Ascending aorta (tissue), 2 donors: ENCODE results near the gene DUSP1. TPM values are rescaled to one million over a fixed set of nuclear protein-coding genes. Genes with fewer than 3 reads are reported as not detected.

Source experiments
- DNase-seq, 2 donors: peaks; one replicate each; pipeline ENCODE4 v3.0.0-alpha.2; 2019; ENCODE audit warnings: low spot score in 2 of 2
- H3K27ac ChIP-seq, 2 donors: fragments of 200-600 bp; sonication (generic); one replicate each; pipeline ENCODE4 v1.5.1; 2016 to 2017; ENCODE audit warnings: mild to moderate bottlenecking in 1 of 2
- H3K27me3 ChIP-seq: fragments of 200-600 bp; sonication (generic); one replicate; pipeline ENCODE4 v1.5.1; 2017
- H3K36me3 ChIP-seq, 2 donors: fragments of 200-600 bp; sonication (generic); one replicate each; pipeline ENCODE4 v1.5.1; 2016
- H3K4me1 ChIP-seq, 2 donors: fragments of 200-600 bp; sonication (generic); one replicate each; pipeline ENCODE4 v1.5.1; 2016 to 2017; ENCODE audit warnings: mild to moderate bottlenecking in 1 of 2
- H3K4me3 ChIP-seq, 2 donors: fragments of 200-600 bp; sonication (generic); one replicate each; pipeline ENCODE4 v1.5.1; 2016 to 2017; ENCODE audit warnings: mild to moderate bottlenecking in 1 of 2
- H3K9me3 ChIP-seq, 2 donors: fragments of 200-600 bp; sonication (generic); one replicate each; pipeline ENCODE4 v1.5.1; 2016
- CTCF ChIP-seq, 3 experiments: fragments of 200-600 bp in 2 of 3; fragments of 450-650 bp in 1 of 3; sonication (generic) in 2 of 3; IDR thresholded peaks; one replicate each; pipeline ENCODE4 v1.5.1; 2016 to 2019; ENCODE audit warnings: antibody characterized with exemption in 3 of 3, mild to moderate bottlenecking in 1 of 3, moderate library complexity in 1 of 3
- intact Hi-C: fragments of 100-400 bp; cut with DNase I; formaldehyde crosslinking; loops from one replicate; pipeline ENCODE4 v1.15.1; 2023
- total RNA-seq: library from RNA; depleted of rRNA; stranded (reverse); fragments of >200 nt; gene quantifications from one replicate; pipeline ENCODE4 v1.1.0, GENCODE V29; 2016

Gene DUSP1
- total RNA-seq, 1 donor from 2014 or later = 3,919 TPM

DNA sequence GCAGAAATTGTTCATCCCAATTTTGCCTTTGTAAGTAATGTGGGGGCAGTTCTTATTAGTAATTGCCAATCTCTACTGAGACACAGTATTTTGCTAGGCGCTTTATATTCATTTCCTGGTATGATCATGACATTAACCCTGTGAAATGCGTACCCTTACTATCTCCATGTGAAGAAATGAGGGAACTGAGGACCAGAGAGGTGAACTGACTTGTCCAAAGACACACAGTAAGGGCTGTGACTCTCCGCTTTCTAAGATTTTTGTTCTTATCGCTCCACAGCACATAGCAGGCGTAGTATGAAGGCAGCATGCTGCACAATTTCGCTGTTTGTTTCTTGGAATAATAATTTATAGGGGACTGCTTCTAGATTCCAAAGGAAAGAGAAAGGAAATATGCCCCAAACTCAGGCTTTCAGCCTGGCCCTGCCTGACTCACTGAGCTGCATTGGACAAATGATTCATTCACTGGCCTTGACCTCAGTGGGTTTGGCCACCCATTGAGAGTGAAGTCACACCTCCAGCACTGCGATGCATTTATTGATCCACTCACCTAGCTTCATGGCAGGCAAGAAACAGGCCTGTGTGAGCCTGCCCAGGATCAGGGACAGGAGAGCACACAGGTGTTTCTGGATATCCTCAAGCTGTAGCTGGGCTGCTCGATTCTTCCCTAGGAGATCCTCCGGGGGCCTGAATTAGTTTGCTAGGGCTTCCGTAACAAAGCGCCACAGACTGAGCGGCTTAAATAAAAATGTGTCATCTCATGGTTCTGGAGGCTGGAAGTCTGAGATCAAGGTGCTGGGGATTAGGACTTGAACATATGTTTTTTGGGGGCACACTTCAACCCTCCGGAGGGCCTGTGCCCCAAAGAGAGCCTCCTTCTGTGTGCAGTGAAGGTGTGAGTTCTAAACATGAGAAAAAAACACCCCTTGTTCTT lies 7.2 kb upstream of the DUSP1 start:
- peak overlapping the region; percentile 63 to 78 for H3K27ac ChIP-seq
- H3K36me3 ChIP-seq = no peaks in the 10 kb centered on the region
- no peak for TF ChIP-seq CTCF (IDR thresholded peaks at IDR 0.05)
- intact Hi-C loops = loop anchor here (1.0 kb wide), 1 partner anchor 11 kb away; no protein-coding TSS in a partner anchor
- H3K4me3 ChIP-seq = no peak overlapping the region
- no peaks in the 10 kb centered on the region for H3K9me3 ChIP-seq
- peak in 1 of 2 donors; percentile 86 for DNase-seq
- H3K27me3 ChIP-seq = no peaks in the 10 kb centered on the region
- H3K4me1 ChIP-seq = peaks cover 13 to 40% of the 10 kb centered on the region in 2 donors

GRCh38 chr5:172776235-172776594 lies 5.2 kb upstream of the DUSP1 start:
- peaks cover 13 to 48% of the 10 kb centered on the region in 2 donors for H3K4me1 ChIP-seq
- no peak overlapping the region for H3K4me3 ChIP-seq
- DNase-seq = no peak
- H3K36me3 ChIP-seq = no peaks in the 10 kb centered on the region
- TF ChIP-seq CTCF (IDR thresholded peaks at IDR 0.05) = no peak
- no peaks in the 10 kb centered on the region for H3K9me3 ChIP-seq
- intact Hi-C loops = no loop called here
- no peaks in the 10 kb centered on the region for H3K27me3 ChIP-seq
- peak overlapping the region in 1 of 2 donors; percentile 48 for H3K27ac ChIP-seq

GRCh38 chr5:172775326-172776234 lies 4.6 kb upstream of the DUSP1 start:
- intact Hi-C loops = no loop called here
- H3K27ac ChIP-seq = peak overlapping the region; percentile 97 to 100

GRCh38 chr5:172774561-172775315 lies 3.7 kb upstream of the DUSP1 start:
- H3K4me3 ChIP-seq = no peak overlapping the region
- peak overlapping the region; percentile 97 to 100 for H3K27ac ChIP-seq
- peaks cover 12% of the 10 kb centered on the region in 2 donors for H3K36me3 ChIP-seq
- no peak for DNase-seq
- TF ChIP-seq CTCF (IDR thresholded peaks at IDR 0.05) = no peak
- intact Hi-C loops = loop anchor here (5.0 kb wide), 1 partner anchor 158 kb away; no protein-coding TSS in a partner anchor
- no peaks in the 10 kb centered on the region for H3K9me3 ChIP-seq
- H3K4me1 ChIP-seq = peaks cover 13 to 48% of the 10 kb centered on the region in 2 donors
- no peaks in the 10 kb centered on the region for H3K27me3 ChIP-seq

More at GRCh38 chr5:172775326-172776234, 4.6 kb upstream of the DUSP1 start:
- TF ChIP-seq CTCF (IDR thresholded peaks at IDR 0.05) = no peak
- Histone ChIP-seq H3K27me3 (no peaks in the 10 kb centered on the region), H3K4me1 (peaks cover 13 to 48% of the 10 kb centered on the region in 2 donors), H3K36me3 (peaks cover 3 to 4% of the 10 kb centered on the region in 2 donors), H3K9me3 (no peaks in the 10 kb centered on the region), H3K4me3 (no peak overlapping the region)
- DNase-seq = peak; percentile 77 to 95
